ENCODE measurements around the gene PRKCSH. TPM values are rescaled to one million over a fixed set of nuclear protein-coding genes. Genes with fewer than 3 reads are reported as not detected.
A peak's percentile ranks its signal among the peaks of the same experiment; 100 is the strongest.

The PRKCSH gene
- total and polyA plus RNA-seq, 2 donors from 2014 or later, result 182 to 278 TPM

DNA sequence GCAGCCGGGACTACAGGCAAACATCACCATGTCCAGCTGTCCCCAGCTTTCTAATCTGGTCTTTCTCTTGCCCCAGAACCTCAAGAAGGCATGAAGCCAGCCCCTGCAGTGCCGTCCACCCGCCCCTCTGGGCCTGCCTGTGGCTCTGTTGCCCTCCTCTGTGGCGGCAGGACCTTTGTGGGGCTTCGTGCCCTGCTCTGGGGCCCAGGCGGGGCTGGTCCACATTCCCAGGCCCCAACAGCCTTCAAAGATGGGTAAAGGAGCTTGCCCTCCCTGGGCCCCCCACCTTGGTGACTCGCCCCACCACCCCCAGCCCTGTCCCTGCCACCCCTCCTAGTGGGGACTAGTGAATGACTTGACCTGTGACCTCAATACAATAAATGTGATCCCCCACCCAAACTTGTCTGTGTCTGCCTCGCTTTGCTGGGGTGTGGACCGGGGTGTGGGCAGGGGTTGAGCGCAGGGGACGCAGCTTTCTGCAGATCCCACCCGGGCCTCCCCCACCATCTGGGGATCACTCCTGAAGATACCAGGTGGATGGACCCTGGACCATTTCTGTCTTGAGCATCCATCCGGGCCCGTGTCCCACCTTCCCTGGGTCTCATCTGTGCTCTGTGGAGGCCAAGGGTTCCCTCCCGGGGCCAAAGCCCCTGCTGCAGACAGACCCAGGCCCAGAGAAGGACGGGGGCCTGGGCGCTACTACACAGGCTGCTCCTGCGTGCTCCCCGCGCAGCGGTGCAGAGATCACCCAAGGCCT lies 15.3 kb downstream of the PRKCSH start:
- FAIRE-seq (no peak), DNase-seq (no peak)
- Histone ChIP-seq H3K27me3 (ENCODE audit: control insufficient read depth, insufficient read depth, low read length) (no peaks in the 10 kb centered on the region), H3K4me3 (ENCODE audit: low read length in 3 of 3) (no peak overlapping the region), H3K36me3 (ENCODE audit: control insufficient read depth in 2 of 3, insufficient read depth in 3 of 3, low read length in 3 of 3) (peaks cover 0 to 6% (median 3%) of the 10 kb centered on the region in 3 donors), H3K9ac (ENCODE audit: low read length in 3 of 3) (no peak overlapping the region), H3K4me1 (ENCODE audit: control insufficient read depth in 2 of 3, insufficient read depth in 2 of 3, low read depth in 1 of 3, low read length in 3 of 3) (no peaks in the 10 kb centered on the region), H3K27ac (ENCODE audit: low read depth in 2 of 2, low read length in 2 of 2) (no peak overlapping the region), H3K9me3 (ENCODE audit: control insufficient read depth in 2 of 3, insufficient read depth in 1 of 3, low read length in 3 of 3) (no peaks in the 10 kb centered on the region)
- intact Hi-C loops (cut with DNase I), result no loop called here
- TF ChIP-seq, protein P1, sequence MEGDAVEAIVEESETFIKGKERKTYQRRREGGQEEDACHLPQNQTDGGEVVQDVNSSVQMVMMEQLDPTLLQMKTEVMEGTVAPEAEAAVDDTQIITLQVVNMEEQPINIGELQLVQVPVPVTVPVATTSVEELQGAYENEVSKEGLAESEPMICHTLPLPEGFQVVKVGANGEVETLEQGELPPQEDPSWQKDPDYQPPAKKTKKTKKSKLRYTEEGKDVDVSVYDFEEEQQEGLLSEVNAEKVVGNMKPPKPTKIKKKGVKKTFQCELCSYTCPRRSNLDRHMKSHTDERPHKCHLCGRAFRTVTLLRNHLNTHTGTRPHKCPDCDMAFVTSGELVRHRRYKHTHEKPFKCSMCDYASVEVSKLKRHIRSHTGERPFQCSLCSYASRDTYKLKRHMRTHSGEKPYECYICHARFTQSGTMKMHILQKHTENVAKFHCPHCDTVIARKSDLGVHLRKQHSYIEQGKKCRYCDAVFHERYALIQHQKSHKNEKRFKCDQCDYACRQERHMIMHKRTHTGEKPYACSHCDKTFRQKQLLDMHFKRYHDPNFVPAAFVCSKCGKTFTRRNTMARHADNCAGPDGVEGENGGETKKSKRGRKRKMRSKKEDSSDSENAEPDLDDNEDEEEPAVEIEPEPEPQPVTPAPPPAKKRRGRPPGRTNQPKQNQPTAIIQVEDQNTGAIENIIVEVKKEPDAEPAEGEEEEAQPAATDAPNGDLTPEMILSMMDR (IDR thresholded peaks at IDR 0.05; ENCODE audit: borderline replicate concordance, extremely low read depth, insufficient read depth), result no peak

DNA sequence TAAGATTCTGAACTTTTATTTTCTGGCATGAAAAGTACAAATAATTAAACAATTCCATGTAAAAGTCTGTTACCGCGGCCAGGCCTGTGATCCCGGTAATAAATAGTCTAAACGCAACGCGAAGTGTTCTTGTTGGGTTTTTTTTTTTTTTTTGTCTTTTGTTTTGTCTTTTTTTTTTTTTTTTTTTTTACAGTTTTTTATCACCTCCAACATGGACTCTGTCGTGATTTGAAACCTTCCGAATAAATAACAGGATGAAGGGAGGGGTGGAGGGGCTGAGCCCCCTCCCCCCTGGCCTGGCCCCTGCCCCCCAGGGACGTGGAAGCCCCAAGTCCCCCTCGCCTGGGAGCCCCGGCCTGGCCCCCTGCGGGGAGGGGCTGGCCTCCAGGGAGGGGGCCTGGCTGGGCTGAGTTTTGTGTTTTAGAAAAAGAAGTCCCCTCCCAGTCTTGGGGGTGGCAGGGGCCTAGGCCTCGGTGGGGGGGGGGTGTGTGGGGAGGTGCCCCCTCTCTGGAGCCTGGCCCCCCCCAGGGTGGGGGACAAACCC lies 16.0 kb downstream of the PRKCSH start:
- Histone ChIP-seq H3K9me3 (ENCODE audit: control insufficient read depth in 2 of 3, insufficient read depth in 1 of 3, low read length in 3 of 3) (no peaks in the 10 kb centered on the region), H3K27me3 (ENCODE audit: control insufficient read depth, insufficient read depth, low read length) (no peaks in the 10 kb centered on the region), H3K4me3 (ENCODE audit: low read length in 3 of 3) (no peak overlapping the region), H3K36me3 (ENCODE audit: control insufficient read depth in 2 of 3, insufficient read depth in 3 of 3, low read length in 3 of 3) (peaks cover 0 to 6% (median 3%) of the 10 kb centered on the region in 3 donors), H3K27ac (ENCODE audit: low read depth in 2 of 2, low read length in 2 of 2) (no peak overlapping the region), H3K4me1 (ENCODE audit: control insufficient read depth in 2 of 3, insufficient read depth in 2 of 3, low read depth in 1 of 3, low read length in 3 of 3) (no peaks in the 10 kb centered on the region), H3K9ac (ENCODE audit: low read length in 3 of 3) (no peak overlapping the region)
- intact Hi-C loops (cut with DNase I), result no loop called here
- FAIRE-seq, result no peak
- TF ChIP-seq, protein P1 (IDR thresholded peaks at IDR 0.05; ENCODE audit: borderline replicate concordance, extremely low read depth, insufficient read depth), result no peak
- no peak for DNase-seq

DNA sequence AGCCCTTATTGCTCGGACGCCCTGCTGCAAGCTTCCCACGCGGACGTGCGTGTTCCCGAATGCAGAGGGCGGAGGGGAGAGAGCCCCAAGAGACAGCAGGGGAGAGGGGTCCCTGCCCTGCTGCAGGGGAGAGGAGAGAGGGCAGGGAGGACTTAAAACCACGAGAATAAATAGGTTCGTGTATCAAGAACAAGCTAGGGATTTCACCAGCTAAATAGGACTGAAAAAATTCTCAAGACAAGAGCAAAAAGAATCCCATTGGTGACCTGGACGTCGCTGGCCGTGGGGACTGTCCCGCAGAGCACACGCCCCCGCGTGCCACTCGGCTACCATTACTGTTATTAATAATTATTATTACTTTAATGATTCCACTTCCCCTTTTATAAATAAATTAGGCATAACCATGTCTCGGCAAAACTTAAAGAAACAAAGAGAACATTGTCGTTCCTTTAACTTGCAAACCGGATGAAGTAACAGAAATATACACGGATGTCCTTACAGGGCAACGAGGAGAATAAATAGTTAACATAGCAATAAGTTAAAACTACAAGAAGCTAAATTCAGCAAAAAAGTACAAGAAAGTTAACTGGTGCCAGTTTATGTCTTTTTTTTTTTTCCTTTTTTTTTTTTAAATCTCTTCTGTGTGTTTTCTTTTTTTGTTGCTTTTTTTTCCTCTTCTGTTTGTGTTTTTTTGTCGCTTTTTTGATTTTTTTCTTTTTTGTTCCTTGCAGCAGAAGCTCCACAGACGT lies 16.6 kb downstream of the PRKCSH start:
- no peaks in the 10 kb centered on the region for H3K27me3 ChIP-seq (ENCODE audit: control insufficient read depth, insufficient read depth, low read length)
- TF ChIP-seq, protein P1 (IDR thresholded peaks at IDR 0.05; ENCODE audit: borderline replicate concordance, extremely low read depth, insufficient read depth), result no peak
- H3K9me3 ChIP-seq (ENCODE audit: control insufficient read depth in 2 of 3, insufficient read depth in 1 of 3, low read length in 3 of 3), result no peaks in the 10 kb centered on the region
- intact Hi-C loops (cut with DNase I), result no loop called here
- H3K27ac ChIP-seq (ENCODE audit: low read depth in 2 of 2, low read length in 2 of 2), result no peak overlapping the region
- peak in 1 of 5 donors; percentile 68 for DNase-seq
- no peak for FAIRE-seq
- H3K4me3 ChIP-seq (ENCODE audit: low read length in 3 of 3), result no peak overlapping the region
- H3K9ac ChIP-seq (ENCODE audit: low read length in 3 of 3), result no peak overlapping the region
- no peaks in the 10 kb centered on the region for H3K4me1 ChIP-seq (ENCODE audit: control insufficient read depth in 2 of 3, insufficient read depth in 2 of 3, low read depth in 1 of 3, low read length in 3 of 3)
- H3K36me3 ChIP-seq (ENCODE audit: control insufficient read depth in 2 of 3, insufficient read depth in 3 of 3, low read length in 3 of 3), result peaks cover 0 to 6% (median 2%) of the 10 kb centered on the region in 3 donors

Measured in kidney (tissue), 14 donors.